ENCODE results near the gene RARRES1.

RARRES1 gene

DNA sequence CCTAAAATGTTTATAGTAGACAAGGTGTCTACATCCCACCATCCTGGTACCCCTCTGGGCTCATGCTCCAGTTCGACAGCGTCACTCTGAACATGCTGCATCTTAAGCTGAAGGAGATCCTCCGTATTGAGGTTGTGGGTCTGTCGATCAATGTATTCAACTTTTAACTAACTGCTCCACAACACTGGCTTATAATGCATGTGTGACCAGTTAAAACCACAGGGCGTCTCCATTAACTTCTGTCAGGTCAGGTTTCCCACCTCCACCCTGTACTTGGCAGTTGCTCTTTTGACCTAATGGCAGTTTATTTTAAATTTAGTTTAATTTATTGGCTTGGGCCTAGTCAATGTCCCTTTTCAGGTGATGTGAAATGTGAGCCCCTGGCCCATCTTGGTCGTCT lies 17.8 kb upstream of the RARRES1 start:
- H3K9me3 ChIP-seq (ENCODE audit: control insufficient read depth, insufficient read depth, low read depth, low read length) = no peaks in the 10 kb centered on the region
- H3K36me3 ChIP-seq (ENCODE audit: control insufficient read depth in 2 of 2, insufficient read depth in 1 of 2, low read length in 2 of 2) = no peaks in the 10 kb centered on the region
- ChIA-PET POLR2A (no interaction called here), CTCF (no interaction called here)
- H3K4me1 ChIP-seq (ENCODE audit: control insufficient read depth, insufficient read depth, low read length) = no peaks in the 10 kb centered on the region
- no peak overlapping the region for H3K4me3 ChIP-seq (ENCODE audit: low read depth, low read length)
- TF ChIP-seq, protein P1, sequence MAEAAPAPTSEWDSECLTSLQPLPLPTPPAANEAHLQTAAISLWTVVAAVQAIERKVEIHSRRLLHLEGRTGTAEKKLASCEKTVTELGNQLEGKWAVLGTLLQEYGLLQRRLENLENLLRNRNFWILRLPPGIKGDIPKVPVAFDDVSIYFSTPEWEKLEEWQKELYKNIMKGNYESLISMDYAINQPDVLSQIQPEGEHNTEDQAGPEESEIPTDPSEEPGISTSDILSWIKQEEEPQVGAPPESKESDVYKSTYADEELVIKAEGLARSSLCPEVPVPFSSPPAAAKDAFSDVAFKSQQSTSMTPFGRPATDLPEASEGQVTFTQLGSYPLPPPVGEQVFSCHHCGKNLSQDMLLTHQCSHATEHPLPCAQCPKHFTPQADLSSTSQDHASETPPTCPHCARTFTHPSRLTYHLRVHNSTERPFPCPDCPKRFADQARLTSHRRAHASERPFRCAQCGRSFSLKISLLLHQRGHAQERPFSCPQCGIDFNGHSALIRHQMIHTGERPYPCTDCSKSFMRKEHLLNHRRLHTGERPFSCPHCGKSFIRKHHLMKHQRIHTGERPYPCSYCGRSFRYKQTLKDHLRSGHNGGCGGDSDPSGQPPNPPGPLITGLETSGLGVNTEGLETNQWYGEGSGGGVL (tag by site-specific recombination; IDR thresholded peaks at IDR 0.05) = no peak
- TF ChIP-seq KLF9 (tag by site-specific recombination; IDR thresholded peaks at IDR 0.05; ENCODE audit: low read depth) = no peak
- TF ChIP-seq ZNF658 (tag by site-specific recombination; IDR thresholded peaks at IDR 0.05) = no peak
- TF ChIP-seq GLIS1 (tag by site-specific recombination; IDR thresholded peaks at IDR 0.05) = no peak
- TF ChIP-seq ZNF837 (tag by site-specific recombination; IDR thresholded peaks at IDR 0.05) = no peak
- H3K27ac ChIP-seq (ENCODE audit: extremely low read depth, low read depth, low read length) = no peak overlapping the region

DNA sequence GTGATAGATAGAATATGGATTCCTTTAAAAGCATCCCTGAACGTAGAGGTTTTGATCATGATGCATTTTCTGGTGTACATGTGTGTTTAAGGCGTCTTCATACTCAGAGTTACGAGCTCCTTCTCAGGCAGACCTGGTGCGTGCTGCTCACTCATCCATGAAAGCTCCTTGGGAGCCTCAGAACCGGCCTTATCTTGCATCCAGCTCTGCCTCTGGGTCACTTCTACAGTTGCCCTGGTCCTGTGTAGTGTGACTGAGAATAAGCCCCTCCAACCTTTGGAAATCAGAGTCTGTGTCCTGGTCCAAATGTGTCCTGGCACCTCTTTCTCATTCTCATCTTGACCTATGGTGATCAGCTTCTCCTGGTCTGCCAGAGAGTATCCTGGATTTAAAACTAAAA lies 17.3 kb upstream of the RARRES1 start:
- ChIA-PET POLR2A (no interaction called here), CTCF (no interaction called here)
- no peaks in the 10 kb centered on the region for H3K4me1 ChIP-seq (ENCODE audit: control insufficient read depth, insufficient read depth, low read length)
- no peaks in the 10 kb centered on the region for H3K9me3 ChIP-seq (ENCODE audit: control insufficient read depth, insufficient read depth, low read depth, low read length)
- no peaks in the 10 kb centered on the region for H3K36me3 ChIP-seq (ENCODE audit: control insufficient read depth in 2 of 2, insufficient read depth in 1 of 2, low read length in 2 of 2)
- TF ChIP-seq ZNF426 (tag by site-specific recombination; IDR thresholded peaks at IDR 0.05) (no peak), ZNF677 (tag by site-specific recombination; IDR thresholded peaks at IDR 0.05) (no peak), ZBTB20 (tag by site-specific recombination; IDR thresholded peaks at IDR 0.05) (no peak), TRIM28 (IDR thresholded peaks at IDR 0.05; ENCODE audit: borderline replicate concordance, low read length) (no peak), GLIS1 (tag by site-specific recombination; IDR thresholded peaks at IDR 0.05) (no peak), ZBTB7A (tag by site-specific recombination; IDR thresholded peaks at IDR 0.05; ENCODE audit: low read depth) (no peak), ZSCAN30 (tag by site-specific recombination; IDR thresholded peaks at IDR 0.05) (no peak)
- H3K27ac ChIP-seq (ENCODE audit: extremely low read depth, low read depth, low read length) = no peak overlapping the region
- no peak overlapping the region for H3K4me3 ChIP-seq (ENCODE audit: low read depth, low read length)

DNA sequence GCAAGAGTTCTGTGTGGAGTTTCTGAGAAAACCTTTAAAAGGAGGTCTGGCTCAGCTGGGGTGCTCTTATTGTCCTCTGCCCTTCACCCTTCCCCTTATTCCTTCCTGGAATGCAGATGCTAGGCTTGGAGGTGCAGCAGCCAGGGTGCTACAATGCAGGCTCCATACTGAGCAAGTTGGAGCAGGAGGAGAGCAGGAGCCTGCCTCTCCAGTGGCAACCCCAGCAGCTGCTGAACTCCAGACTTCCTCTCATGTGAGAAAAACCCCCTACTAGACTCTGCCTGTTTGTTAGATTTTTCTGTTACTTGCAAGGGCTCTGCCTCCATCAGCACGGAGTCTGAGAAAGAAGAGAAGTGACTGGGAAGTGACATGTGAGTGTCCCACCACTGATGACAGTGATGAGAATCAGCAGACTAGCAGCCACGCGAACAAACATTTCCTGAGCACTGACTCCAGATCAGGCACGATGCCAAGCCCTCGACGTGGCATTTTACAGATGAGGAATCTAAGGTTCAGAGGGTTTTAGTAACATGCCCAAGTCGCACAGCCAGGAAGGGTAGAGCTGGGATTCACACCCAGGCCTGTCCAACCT lies 16.1 kb upstream of the RARRES1 start:
- POLR2A ChIA-PET = no interaction called here
- Histone ChIP-seq H3K27ac (ENCODE audit: extremely low read depth, low read depth, low read length) (no peak overlapping the region), H3K4me3 (ENCODE audit: low read depth, low read length) (no peak overlapping the region), H3K9me3 (ENCODE audit: control insufficient read depth, insufficient read depth, low read depth, low read length) (no peaks in the 10 kb centered on the region), H3K4me1 (ENCODE audit: control insufficient read depth, insufficient read depth, low read length) (no peaks in the 10 kb centered on the region), H3K36me3 (ENCODE audit: control insufficient read depth in 2 of 2, insufficient read depth in 1 of 2, low read length in 2 of 2) (no peaks in the 10 kb centered on the region)
- CTCF ChIA-PET = no interaction called here
- no peak for TF ChIP-seq ZSCAN16 (tag by site-specific recombination; IDR thresholded peaks at IDR 0.05)
- TF ChIP-seq, protein P2, sequence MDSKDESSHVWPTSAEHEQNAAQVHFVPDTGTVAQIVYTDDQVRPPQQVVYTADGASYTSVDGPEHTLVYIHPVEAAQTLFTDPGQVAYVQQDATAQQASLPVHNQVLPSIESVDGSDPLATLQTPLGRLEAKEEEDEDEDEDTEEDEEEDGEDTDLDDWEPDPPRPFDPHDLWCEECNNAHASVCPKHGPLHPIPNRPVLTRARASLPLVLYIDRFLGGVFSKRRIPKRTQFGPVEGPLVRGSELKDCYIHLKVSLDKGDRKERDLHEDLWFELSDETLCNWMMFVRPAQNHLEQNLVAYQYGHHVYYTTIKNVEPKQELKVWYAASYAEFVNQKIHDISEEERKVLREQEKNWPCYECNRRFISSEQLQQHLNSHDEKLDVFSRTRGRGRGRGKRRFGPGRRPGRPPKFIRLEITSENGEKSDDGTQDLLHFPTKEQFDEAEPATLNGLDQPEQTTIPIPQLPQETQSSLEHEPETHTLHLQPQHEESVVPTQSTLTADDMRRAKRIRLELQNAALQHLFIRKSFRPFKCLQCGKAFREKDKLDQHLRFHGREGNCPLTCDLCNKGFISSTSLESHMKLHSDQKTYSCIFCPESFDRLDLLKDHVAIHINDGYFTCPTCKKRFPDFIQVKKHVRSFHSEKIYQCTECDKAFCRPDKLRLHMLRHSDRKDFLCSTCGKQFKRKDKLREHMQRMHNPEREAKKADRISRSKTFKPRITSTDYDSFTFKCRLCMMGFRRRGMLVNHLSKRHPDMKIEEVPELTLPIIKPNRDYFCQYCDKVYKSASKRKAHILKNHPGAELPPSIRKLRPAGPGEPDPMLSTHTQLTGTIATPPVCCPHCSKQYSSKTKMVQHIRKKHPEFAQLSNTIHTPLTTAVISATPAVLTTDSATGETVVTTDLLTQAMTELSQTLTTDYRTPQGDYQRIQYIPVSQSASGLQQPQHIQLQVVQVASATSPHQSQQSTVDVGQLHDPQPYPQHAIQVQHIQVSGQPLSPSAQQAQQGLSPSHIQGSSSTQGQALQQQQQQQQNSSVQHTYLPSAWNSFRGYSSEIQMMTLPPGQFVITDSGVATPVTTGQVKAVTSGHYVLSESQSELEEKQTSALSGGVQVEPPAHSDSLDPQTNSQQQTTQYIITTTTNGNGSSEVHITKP (tag by site-specific recombination; IDR thresholded peaks at IDR 0.05) = no peak
- no peak for TF ChIP-seq HOXC10 (CRISPR knock-in tag; IDR thresholded peaks at IDR 0.05)
- no peak for TF ChIP-seq ZNF777 (tag by site-specific recombination; IDR thresholded peaks at IDR 0.05; ENCODE audit: borderline replicate concordance)
- TF ChIP-seq KLF7 (tag by site-specific recombination; IDR thresholded peaks at IDR 0.05; ENCODE audit: borderline replicate concordance) = no peak
- TF ChIP-seq SP2 (tag by site-specific recombination; IDR thresholded peaks at IDR 0.05) = no peak
- no peak for TF ChIP-seq RBAK (tag by site-specific recombination; IDR thresholded peaks at IDR 0.05)
- TF ChIP-seq ZNF292 (tag by site-specific recombination; IDR thresholded peaks at IDR 0.05; ENCODE audit: borderline replicate concordance, low read depth) = no peak
- TF ChIP-seq ZNF311 (tag by site-specific recombination; IDR thresholded peaks at IDR 0.05; ENCODE audit: borderline replicate concordance) = no peak
